ENCODE results near the gene ABCF1.

DNA sequence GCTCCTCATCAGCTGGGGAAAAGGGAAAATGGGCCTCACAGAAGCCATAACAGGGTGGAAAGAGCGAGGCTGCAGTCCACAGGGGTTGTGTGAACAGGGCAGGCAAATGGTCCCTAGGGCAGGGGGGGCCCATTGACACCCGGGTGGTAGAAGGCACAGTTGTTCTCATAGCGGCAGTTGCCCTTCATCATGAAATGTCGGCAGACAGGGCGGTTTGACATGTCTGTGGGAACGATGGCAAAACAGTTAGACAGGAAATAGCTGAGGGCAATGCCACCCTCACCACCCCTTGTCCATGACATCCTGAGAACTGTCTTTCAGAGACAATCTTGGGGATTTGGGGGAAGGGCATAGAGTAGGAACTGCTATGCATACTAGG is 30.2 kb downstream of the ABCF1 start:
- TF ChIP-seq, protein P1, sequence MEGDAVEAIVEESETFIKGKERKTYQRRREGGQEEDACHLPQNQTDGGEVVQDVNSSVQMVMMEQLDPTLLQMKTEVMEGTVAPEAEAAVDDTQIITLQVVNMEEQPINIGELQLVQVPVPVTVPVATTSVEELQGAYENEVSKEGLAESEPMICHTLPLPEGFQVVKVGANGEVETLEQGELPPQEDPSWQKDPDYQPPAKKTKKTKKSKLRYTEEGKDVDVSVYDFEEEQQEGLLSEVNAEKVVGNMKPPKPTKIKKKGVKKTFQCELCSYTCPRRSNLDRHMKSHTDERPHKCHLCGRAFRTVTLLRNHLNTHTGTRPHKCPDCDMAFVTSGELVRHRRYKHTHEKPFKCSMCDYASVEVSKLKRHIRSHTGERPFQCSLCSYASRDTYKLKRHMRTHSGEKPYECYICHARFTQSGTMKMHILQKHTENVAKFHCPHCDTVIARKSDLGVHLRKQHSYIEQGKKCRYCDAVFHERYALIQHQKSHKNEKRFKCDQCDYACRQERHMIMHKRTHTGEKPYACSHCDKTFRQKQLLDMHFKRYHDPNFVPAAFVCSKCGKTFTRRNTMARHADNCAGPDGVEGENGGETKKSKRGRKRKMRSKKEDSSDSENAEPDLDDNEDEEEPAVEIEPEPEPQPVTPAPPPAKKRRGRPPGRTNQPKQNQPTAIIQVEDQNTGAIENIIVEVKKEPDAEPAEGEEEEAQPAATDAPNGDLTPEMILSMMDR (IDR thresholded peaks at IDR 0.05) = no peak
- no peak for TF ChIP-seq POLR2AphosphoS5 (IDR thresholded peaks at IDR 0.05)
- TF ChIP-seq POLR2A (IDR thresholded peaks at IDR 0.05) = no peak

Measured in prostate gland (tissue), 2 donors.